RWPE2 (cell line): ENCODE data around the gene SINHCAF.

ENCODE experiments used
- ATAC-seq: fragments of 200-7000 bp; cut with Tn5 transposase; 3 replicates; pipeline ENCODE4 v1.9.1; 2021; ENCODE audit warnings: low read depth
- DNase-seq: peaks from one replicate; pipeline ENCODE4 v3.0.0-alpha.2; 2020; ENCODE audit warnings: low spot score
- H3K27ac ChIP-seq: fragments of 450-650 bp; 2 replicates; pipeline ENCODE4 v1.5.1; 2017; ENCODE audit warnings: mild to moderate bottlenecking; ENCODE audit not compliant: poor library complexity, severe bottlenecking
- H3K27me3 ChIP-seq: fragments of 250-450 bp; sonication (Bioruptor Pico); 2 replicates; pipeline ENCODE4 v1.5.1; 2021; ENCODE audit warnings: mild to moderate bottlenecking, moderate library complexity; ENCODE audit not compliant: insufficient read depth, poor library complexity, severe bottlenecking
- H3K36me3 ChIP-seq: fragments of 250-450 bp; sonication (Bioruptor Pico); 2 replicates; pipeline ENCODE4 v1.5.1; 2020; ENCODE audit warnings: low read depth, mild to moderate bottlenecking, moderate library complexity
- H3K4me1 ChIP-seq: fragments of 250-450 bp; sonication (Bioruptor Pico); 2 replicates; pipeline ENCODE4 v1.5.1; 2021; ENCODE audit warnings: mild to moderate bottlenecking, moderate library complexity; ENCODE audit not compliant: insufficient read depth, poor library complexity, severe bottlenecking
- H3K4me3 ChIP-seq: fragments of 250-450 bp; sonication (Bioruptor Pico); 2 replicates; pipeline ENCODE4 v1.5.1; 2021; ENCODE audit warnings: mild to moderate bottlenecking, moderate library complexity; ENCODE audit not compliant: severe bottlenecking
- H3K9me3 ChIP-seq: fragments of 250-450 bp; sonication (Bioruptor Pico); 2 replicates; pipeline ENCODE4 v1.5.1; 2021; ENCODE audit warnings: mild to moderate bottlenecking, moderate library complexity; ENCODE audit not compliant: severe bottlenecking
- CTCF ChIP-seq: fragments of 450-650 bp; IDR thresholded peaks from one replicate; pipeline ENCODE4 v1.5.1; 2017; ENCODE audit warnings: mild to moderate bottlenecking, moderate library complexity; ENCODE audit not compliant: poor library complexity, severe bottlenecking

The SINHCAF gene

GRCh38 chr12:31297572-31298514 lies 28.1 kb downstream of the SINHCAF start:
- no peak for DNase-seq
- Histone ChIP-seq H3K27ac (no peak overlapping the region), H3K4me3 (no peak overlapping the region), H3K4me1 (no peaks in the 10 kb centered on the region), H3K9me3 (no peaks in the 10 kb centered on the region), H3K27me3 (no peaks in the 10 kb centered on the region), H3K36me3 (peaks cover 93% of the 10 kb centered on the region)
- TF ChIP-seq CTCF, result no peak
- ATAC-seq, result no peak

GRCh38 chr12:31289441-31289840 lies 36.5 kb downstream of the SINHCAF start:
- Histone ChIP-seq H3K36me3 (peaks cover 91% of the 10 kb centered on the region), H3K4me1 (no peaks in the 10 kb centered on the region), H3K27me3 (no peaks in the 10 kb centered on the region), H3K9me3 (no peaks in the 10 kb centered on the region), H3K4me3 (no peak overlapping the region), H3K27ac (no peak overlapping the region)
- no peak for DNase-seq
- TF ChIP-seq CTCF, result no peak
- ATAC-seq, result no peak

GRCh38 chr12:31288381-31288780 lies 37.6 kb downstream of the SINHCAF start:
- H3K9me3 ChIP-seq, result no peaks in the 10 kb centered on the region

GRCh38 chr12:31280183-31280582 lies 45.8 kb downstream of the SINHCAF start:
- Histone ChIP-seq H3K4me3 (no peak overlapping the region), H3K27ac (no peak overlapping the region), H3K9me3 (no peaks in the 10 kb centered on the region), H3K27me3 (no peaks in the 10 kb centered on the region), H3K36me3 (peaks cover 57% of the 10 kb centered on the region), H3K4me1 (no peaks in the 10 kb centered on the region)
- DNase-seq (no peak), ATAC-seq (no peak)
- TF ChIP-seq CTCF, result no peak

More at GRCh38 chr12:31288381-31288780, 37.6 kb downstream of the SINHCAF start:
- H3K36me3 ChIP-seq, result peaks cover 91% of the 10 kb centered on the region
- H3K27me3 ChIP-seq, result no peaks in the 10 kb centered on the region
- ATAC-seq (no peak), DNase-seq (no peak)
- H3K4me3 ChIP-seq, result no peak overlapping the region
- H3K4me1 ChIP-seq, result no peaks in the 10 kb centered on the region
- TF ChIP-seq CTCF, result no peak
- H3K27ac ChIP-seq, result no peak overlapping the region

- DNase-seq, result no peak
- no peak for TF ChIP-seq CTCF
- peaks cover 50% of the 10 kb centered on the region for H3K36me3 ChIP-seq
- no peak for ATAC-seq
- no peak overlapping the region for H3K4me3 ChIP-seq
- no peaks in the 10 kb centered on the region for H3K27me3 ChIP-seq
- no peaks in the 10 kb centered on the region for H3K9me3 ChIP-seq
- H3K27ac ChIP-seq, result no peak overlapping the region
- H3K4me1 ChIP-seq, result no peaks in the 10 kb centered on the region
Measured at GRCh38 chr12:31279390-31279924, 46.5 kb downstream of the SINHCAF start.
